GM19043 (cell line): Measurements from ENCODE around the gene ZNF511.
A peak's percentile ranks its signal among the peaks of the same experiment; 100 is the strongest.
"Not testable (repeated sequence)": the region's sequence is repeated elsewhere in the genome, so short reads cannot be mapped to it uniquely, and the experiment has no call there.

Experiments
- ATAC-seq: cut with Tn5 transposase; IDR thresholded peaks from one replicate; pipeline ENCODE4 v1.9.1; 2021; ENCODE audit warnings: low read depth; ENCODE audit not compliant: unreplicated experiment

Gene ZNF511

DNA sequence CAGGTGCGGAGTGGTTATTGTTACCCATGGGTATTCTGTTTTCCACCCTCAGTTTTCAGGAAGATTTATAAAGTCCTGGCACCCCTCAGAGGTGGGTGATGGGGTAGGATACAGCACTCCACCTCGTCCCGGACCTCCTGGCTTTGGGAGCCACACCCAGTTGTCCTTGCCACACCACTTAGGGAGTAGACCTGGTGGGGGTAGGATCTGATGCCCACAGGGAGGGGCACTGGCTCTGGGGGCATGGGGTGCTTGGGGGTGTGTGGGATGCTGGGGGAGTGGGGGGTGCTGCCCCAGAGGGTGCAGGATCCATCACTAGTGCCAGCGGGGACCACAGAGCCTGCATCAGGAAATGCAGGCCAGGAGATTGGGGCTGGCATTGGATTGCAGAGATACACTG lies 4.5 kb downstream of the ZNF511 start:
- ATAC-seq, result no peak

- ATAC-seq, result no peak
Observed at GRCh38 chr10:133314911-133315310, 6.2 kb downstream of the ZNF511 start.

DNA sequence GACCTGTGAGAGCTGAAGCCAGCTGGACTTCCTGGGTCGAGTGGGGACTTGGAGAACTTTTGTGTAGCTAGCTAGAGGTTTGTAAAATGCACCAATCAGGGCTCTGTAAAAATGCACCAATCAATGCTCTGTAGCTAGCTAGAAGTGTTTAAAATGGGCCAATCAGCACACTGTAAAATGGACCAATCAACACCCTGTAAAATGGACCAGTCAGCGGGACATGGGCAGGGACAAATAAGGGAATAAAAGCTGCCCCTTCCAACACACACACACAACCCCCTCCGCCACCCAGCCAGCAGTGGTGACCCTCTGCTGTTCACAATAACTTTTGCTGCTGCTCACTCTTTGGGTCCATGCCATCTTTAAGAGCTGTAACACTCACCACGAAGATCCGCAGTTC lies 7.1 kb downstream of the ZNF511 start:
- ATAC-seq, result no peak

GRCh38 chr10:133316266-133316665 lies 7.6 kb downstream of the ZNF511 start:
- ATAC-seq, result no peak

DNA sequence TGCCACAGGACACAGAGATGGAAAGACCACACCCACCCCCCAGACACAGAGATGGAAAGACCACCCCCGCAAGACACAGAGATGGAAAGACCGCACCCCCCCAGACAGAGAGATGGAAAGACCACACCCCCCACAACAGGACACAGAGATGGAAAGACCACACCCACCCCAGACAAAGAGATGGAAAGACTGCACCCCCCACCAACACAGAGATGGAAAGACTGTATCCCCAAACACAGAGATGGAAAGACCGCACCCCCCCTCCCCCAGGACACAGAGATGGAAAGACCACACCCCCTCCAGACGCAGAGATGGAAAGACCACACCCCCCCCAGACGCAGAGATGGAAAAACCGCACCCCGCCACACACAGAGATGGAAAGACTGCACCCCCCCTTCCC lies 8.0 kb downstream of the ZNF511 start:
- no peak for ATAC-seq

- peak; percentile 79 for ATAC-seq
Observed at GRCh38 chr10:133318494-133319127, 9.9 kb downstream of the ZNF511 start.

GRCh38 chr10:133320852-133321422 lies 12.2 kb downstream of the ZNF511 start:
- ATAC-seq, result not testable (repeated sequence)

GRCh38 chr10:133322064-133322709 lies 13.5 kb downstream of the ZNF511 start:
- ATAC-seq, result not testable (repeated sequence)

DNA sequence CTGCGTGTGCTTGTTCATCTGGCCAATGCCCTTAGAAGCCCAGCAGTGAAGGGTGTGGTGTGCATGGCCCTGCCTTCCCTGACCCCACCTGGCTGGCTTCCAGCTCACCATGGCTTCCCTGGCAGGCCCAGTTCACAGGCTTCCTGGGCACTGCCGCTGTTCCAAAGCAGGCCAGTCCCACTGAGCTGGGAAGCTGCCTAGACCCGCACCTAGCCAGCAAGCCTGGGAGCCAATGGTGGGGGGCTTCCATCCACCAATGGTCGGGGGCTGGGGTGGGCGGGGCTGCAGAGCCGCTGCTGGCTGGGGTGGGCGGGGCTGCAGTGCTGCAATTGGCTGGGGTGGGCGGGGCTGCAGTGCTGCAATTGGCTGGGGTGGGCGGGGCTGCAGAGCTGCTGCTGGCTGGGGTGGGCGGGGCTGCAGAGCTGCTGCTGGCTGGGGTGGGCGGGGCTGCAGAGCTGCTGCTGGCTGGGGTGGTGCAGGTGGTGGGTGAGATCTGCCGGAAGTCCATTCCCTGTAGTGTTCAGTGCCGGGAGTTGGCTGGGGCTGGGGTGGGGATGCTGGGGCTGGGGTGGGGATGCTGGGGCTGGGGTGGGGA lies 15.6 kb downstream of the ZNF511 start:
- peak; percentile 72 for ATAC-seq

- ATAC-seq, result no peak
Observed at GRCh38 chr10:133324857-133325260, 16.1 kb downstream of the ZNF511 start.

DNA sequence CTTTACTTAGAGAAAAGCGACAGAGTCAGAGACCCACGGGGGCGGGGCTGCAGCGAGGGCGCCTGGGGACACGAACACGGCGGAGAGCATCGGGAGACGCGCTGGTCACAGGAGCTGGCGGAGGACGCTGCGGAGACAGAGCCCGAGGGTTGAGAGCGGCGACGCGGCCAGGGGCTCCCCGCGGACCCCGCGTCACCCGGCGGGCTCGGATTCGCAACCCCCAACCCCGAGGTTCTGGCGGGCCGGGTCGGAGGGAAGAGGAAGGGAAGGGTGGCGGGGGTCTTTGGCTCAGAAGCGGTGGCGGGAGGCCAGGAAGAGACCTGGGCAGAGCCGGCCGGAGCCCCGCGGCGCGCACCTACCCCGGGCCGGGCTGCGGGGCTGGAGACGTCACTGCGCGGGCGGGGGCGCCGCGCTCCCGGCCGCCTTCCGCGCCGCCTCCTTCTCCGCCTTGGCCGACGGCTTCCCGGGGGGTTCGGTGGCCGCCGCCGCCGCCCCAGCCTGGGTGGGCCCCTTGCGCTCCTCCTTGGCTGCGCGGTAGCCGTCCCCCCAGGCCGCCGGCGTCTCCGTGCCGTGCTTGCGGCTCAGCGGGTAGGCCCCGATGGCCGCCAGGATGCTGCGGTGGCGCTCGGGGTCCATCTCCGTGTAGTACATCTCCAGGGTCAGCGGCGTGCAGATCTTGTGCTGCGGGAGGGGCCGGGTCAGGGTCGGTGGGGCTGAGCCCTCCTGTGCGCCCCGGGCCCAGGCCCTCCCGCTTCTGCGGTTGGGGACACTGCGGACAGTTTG lies 16.9 kb downstream of the ZNF511 start:
- no peak for ATAC-seq

DNA sequence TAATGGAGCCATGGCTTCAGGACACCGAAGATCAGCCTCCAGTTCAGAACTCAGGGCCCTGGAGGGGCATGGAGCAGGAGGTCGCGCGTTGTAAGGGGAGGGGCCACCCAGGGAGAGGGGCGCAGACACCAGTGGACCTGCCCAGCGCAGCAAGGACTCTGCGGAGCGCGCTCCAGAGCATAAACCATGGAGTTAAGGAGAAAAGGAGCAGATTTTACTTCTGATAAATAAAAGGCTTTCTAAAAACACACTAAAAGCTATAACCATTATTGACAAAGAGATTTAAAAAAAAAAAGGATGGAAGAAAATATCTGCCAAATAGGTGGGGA lies 17.5 kb downstream of the ZNF511 start:
- no peak for ATAC-seq

GRCh38 chr10:133326745-133327650 lies 18.3 kb downstream of the ZNF511 start:
- ATAC-seq, result no peak

DNA sequence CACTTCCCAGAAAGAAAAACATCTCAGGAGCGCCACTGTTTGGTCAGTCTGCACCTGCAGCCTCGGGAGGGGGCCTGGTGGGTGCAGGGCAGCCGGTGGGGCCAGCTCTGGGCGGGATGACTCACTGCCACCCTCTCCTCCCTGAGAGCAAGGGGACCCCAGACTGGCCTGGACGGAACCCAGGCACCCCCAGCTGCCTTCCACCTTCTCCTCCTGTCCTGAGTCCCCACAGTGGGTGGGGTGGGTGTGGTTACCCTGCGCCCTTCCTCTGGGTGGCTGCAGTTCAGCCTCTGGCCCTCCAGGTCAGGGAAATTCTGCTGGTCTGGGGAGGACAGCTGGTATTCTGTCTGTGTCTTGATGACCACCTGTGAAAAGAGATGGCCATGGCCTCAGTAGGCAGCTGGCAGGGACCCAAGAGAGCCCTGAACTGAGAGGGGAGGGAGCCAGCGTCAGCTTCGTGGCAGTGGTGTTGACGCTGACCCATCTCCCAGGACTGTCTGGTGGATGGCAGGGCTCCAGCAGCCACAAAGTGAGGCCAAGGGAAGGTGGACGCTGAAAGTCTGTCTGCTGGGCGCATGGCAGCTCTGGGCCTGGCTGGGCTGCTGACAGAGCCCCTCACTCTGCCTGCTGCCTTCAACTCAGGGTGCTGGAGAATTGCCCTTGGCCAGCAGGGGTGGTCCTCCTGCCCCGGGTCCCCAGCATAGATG lies 19.1 kb downstream of the ZNF511 start:
- no peak for ATAC-seq

- no peak for ATAC-seq
Observed at GRCh38 chr10:133328358-133329343, 19.9 kb downstream of the ZNF511 start.

- ATAC-seq, result peak; percentile 90
Observed at GRCh38 chr10:133329491-133330202, 20.9 kb downstream of the ZNF511 start.

DNA sequence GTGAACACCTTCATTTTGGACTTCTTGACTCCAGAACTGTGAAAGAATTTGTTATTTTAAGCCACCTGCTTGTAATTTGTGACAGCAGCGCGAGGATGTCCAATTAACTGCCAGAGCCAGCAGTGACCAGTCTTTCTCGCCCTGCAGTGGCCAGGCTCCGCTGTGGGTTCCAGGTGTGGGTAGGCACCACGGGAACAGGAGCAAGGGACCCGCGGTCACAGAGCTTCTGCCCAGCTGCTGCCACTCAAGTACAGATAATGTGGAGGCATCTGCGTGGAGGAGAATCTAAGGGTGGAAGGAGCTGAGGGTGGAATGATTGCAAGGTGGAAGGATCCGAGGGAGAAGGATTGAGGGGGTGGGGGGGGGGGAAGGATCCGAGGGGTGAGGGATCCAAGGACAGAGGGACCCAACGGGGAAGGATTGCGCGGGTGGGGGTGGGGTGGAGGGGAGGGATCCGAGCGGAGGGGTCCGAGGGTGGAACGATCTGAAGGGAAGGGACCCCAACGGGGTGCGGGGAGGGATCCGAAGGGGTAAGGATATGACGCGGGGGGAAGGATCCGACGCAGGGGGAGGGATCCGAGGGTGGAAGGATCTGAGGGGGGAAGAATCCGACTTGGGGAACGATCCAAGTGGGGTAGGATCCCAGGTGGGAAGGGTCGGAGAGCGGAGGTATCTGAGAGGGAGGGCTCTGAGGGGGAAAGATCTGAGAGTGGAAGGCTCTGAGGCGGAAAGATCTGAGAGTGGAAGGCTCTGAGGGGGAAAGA lies 24.4 kb downstream of the ZNF511 start:
- ATAC-seq, result no peak
